Mesodermal cell (in vitro differentiated cells): ENCODE measurements around the gene FDXR.
"Not testable (repeated sequence)": the region's sequence is repeated elsewhere in the genome, so short reads cannot be mapped to it uniquely, and the experiment has no call there.

Experiments
- H3K27ac ChIP-seq: 2 replicates; pipeline ENCODE4 v1.7.0; 2013; ENCODE audit warnings: mild to moderate bottlenecking, low read depth, low read length, moderate library complexity; ENCODE audit not compliant: severe bottlenecking
- H3K36me3 ChIP-seq: 2 replicates; pipeline ENCODE4 v1.7.1; 2013; ENCODE audit warnings: mild to moderate bottlenecking, low read length, moderate library complexity; ENCODE audit not compliant: control insufficient read depth, insufficient read depth
- H3K4me1 ChIP-seq: one replicate; pipeline ENCODE4 v1.7.1; 2013; ENCODE audit warnings: mild to moderate bottlenecking, low read length; ENCODE audit not compliant: insufficient read depth, control insufficient read depth, poor library complexity, severe bottlenecking
- H3K4me3 ChIP-seq: 2 replicates; pipeline ENCODE4 v1.7.0; 2013; ENCODE audit warnings: low read length, control low read depth, mild to moderate bottlenecking; ENCODE audit not compliant: insufficient read depth, poor library complexity, severe bottlenecking; ENCODE audit errors: extremely low read depth
- H3K9me3 ChIP-seq: 2 replicates; pipeline ENCODE4 v1.7.1; 2013; ENCODE audit warnings: mild to moderate bottlenecking, low read length, moderate library complexity; ENCODE audit not compliant: control insufficient read depth
- WGBS, 2 experiments: methylation state at CpG; one replicate each; pipeline ENCODE4 v1.1.5; 2013; ENCODE audit warnings: missing lambda C conversion rate in 2 of 2; ENCODE audit not compliant: insufficient coverage in 2 of 2; 5-methylcytosine and 5-hydroxymethylcytosine counted together

Gene FDXR

GRCh38 chr17:74870512-74870911, 2.3 kb downstream of the FDXR start:
- 93 to 100% methylated on average over 1 to 3 of the region's 3 CpGs for WGBS, 2 experiments
- H3K4me1 ChIP-seq, result peaks cover 19% of the 10 kb centered on the region
- no peak overlapping the region for H3K27ac ChIP-seq
- H3K9me3 ChIP-seq, result no peaks in the 10 kb centered on the region
- H3K36me3 ChIP-seq, result peaks cover 14% of the 10 kb centered on the region
- no peak overlapping the region for H3K4me3 ChIP-seq

- not testable (repeated sequence) for H3K27ac ChIP-seq, H3K4me3 ChIP-seq, H3K9me3 ChIP-seq
- Histone ChIP-seq H3K4me1 (peaks cover 19% of the 10 kb centered on the region), H3K36me3 (peaks cover 17% of the 10 kb centered on the region)
- 86 to 95% methylated on average over 7 to 8 of the region's 9 CpGs for WGBS, 2 experiments
Measured at GRCh38 chr17:74870028-74870427, 2.8 kb downstream of the FDXR start.

- Histone ChIP-seq H3K4me1 (peaks cover 19% of the 10 kb centered on the region), H3K9me3 (no peaks in the 10 kb centered on the region), H3K4me3 (no peak overlapping the region), H3K36me3 (peaks cover 23% of the 10 kb centered on the region), H3K27ac (no peak overlapping the region)
- 92% methylated on average over 6 of the region's 6 CpGs for WGBS, 2 experiments
Measured at GRCh38 chr17:74868908-74869255, 3.9 kb downstream of the FDXR start.

- Histone ChIP-seq H3K27ac (no peak overlapping the region), H3K9me3 (no peaks in the 10 kb centered on the region), H3K4me1 (peaks cover 19% of the 10 kb centered on the region), H3K36me3 (peaks cover 28% of the 10 kb centered on the region), H3K4me3 (no peak overlapping the region)
- WGBS, 2 experiments, result 84 to 93% methylated on average over 9 to 12 of the region's 12 CpGs
Measured at GRCh38 chr17:74868251-74868907, 4.4 kb downstream of the FDXR start.

GRCh38 chr17:74866198-74866835, 6.5 kb downstream of the FDXR start:
- WGBS, 2 experiments, result 86 to 92% methylated on average over 8 to 12 of the region's 19 CpGs
- H3K4me3 ChIP-seq, result no peak overlapping the region

GRCh38 chr17:74865504-74866197, 7.1 kb downstream of the FDXR start:
- Histone ChIP-seq H3K4me3 (no peak overlapping the region), H3K4me1 (peaks cover 9% of the 10 kb centered on the region), H3K9me3 (no peaks in the 10 kb centered on the region), H3K27ac (no peak overlapping the region), H3K36me3 (peaks cover 27% of the 10 kb centered on the region)
- 88 to 89% methylated on average over 12 to 19 of the region's 19 CpGs for WGBS, 2 experiments

More at GRCh38 chr17:74866198-74866835, 6.5 kb downstream of the FDXR start:
- peaks cover 12% of the 10 kb centered on the region for H3K4me1 ChIP-seq
- H3K9me3 ChIP-seq, result no peaks in the 10 kb centered on the region
- no peak overlapping the region for H3K27ac ChIP-seq
- H3K36me3 ChIP-seq, result peaks cover 31% of the 10 kb centered on the region

GRCh38 chr17:74864866-74865395, 7.9 kb downstream of the FDXR start:
- Histone ChIP-seq H3K4me1 (peaks cover 9% of the 10 kb centered on the region), H3K9me3 (no peaks in the 10 kb centered on the region), H3K36me3 (peaks cover 27% of the 10 kb centered on the region), H3K4me3 (no peak overlapping the region), H3K27ac (no peak overlapping the region)
- 35 to 41% methylated on average over 10 of the region's 11 CpGs for WGBS, 2 experiments

- WGBS, 2 experiments, result 92 to 97% methylated on average over 8 to 13 of the region's 15 CpGs
- H3K9me3 ChIP-seq, result no peaks in the 10 kb centered on the region
- no peak overlapping the region for H3K4me3 ChIP-seq
- no peak overlapping the region for H3K27ac ChIP-seq
- peaks cover 27% of the 10 kb centered on the region for H3K36me3 ChIP-seq
- H3K4me1 ChIP-seq, result peaks cover 9% of the 10 kb centered on the region
Measured at GRCh38 chr17:74864297-74864865, 8.4 kb downstream of the FDXR start.

GRCh38 chr17:74863420-74864296, 9.1 kb downstream of the FDXR start:
- no peak overlapping the region for H3K4me3 ChIP-seq
- 90 to 93% methylated on average over 23 to 25 of the region's 25 CpGs for WGBS, 2 experiments
- peaks cover 3% of the 10 kb centered on the region for H3K4me1 ChIP-seq
- H3K36me3 ChIP-seq, result peaks cover 27% of the 10 kb centered on the region
- H3K27ac ChIP-seq, result no peak overlapping the region
- no peaks in the 10 kb centered on the region for H3K9me3 ChIP-seq

GRCh38 chr17:74862919-74863318, 9.9 kb downstream of the FDXR start:
- Histone ChIP-seq H3K36me3 (peaks cover 27% of the 10 kb centered on the region), H3K9me3 (no peaks in the 10 kb centered on the region)
- 65 to 98% methylated on average over 4 to 5 of the region's 6 CpGs for WGBS, 2 experiments

More at GRCh38 chr17:74862919-74863318, 9.9 kb downstream of the FDXR start:
- Histone ChIP-seq H3K4me3 (no peak overlapping the region), H3K4me1 (no peaks in the 10 kb centered on the region), H3K27ac (no peak overlapping the region)
